Gastroesophageal sphincter (tissue), 3 donors: ENCODE measurements around the gene LRRC8B.

Experiments
- CTCF ChIP-seq, 4 experiments: fragments of 200-600 bp in 2 of 4; fragments of 450-650 bp in 2 of 4; sonication (generic) in 1 of 4; IDR thresholded peaks; one replicate each; pipeline ENCODE4 v1.5.1; 2017 to 2019; ENCODE audit warnings: antibody characterized with exemption in 4 of 4, mild to moderate bottlenecking in 2 of 4, moderate library complexity in 2 of 4
- EP300 ChIP-seq: sonication (generic); formaldehyde crosslinking; IDR thresholded peaks from one replicate; pipeline ENCODE4 v1.6.1; 2017; ENCODE audit warnings: antibody characterized with exemption, mild to moderate bottlenecking
- POLR2A ChIP-seq, 2 donors: fragments of 450-650 bp; IDR thresholded peaks; one replicate each; pipeline ENCODE4 v1.6.1; 2017; ENCODE audit warnings: antibody characterized with exemption in 2 of 2, mild to moderate bottlenecking in 2 of 2, moderate library complexity in 1 of 2
- POLR2AphosphoS5 ChIP-seq: sonication (generic); formaldehyde crosslinking; IDR thresholded peaks from one replicate; pipeline ENCODE4 v1.6.1; 2017; ENCODE audit warnings: antibody characterized with exemption

GRCh38 chr1:89518221-89518631 lies 6.4 kb upstream of the LRRC8B start:
- TF ChIP-seq CTCF (IDR thresholded peaks at IDR 0.05) (no peak), POLR2A (IDR thresholded peaks at IDR 0.05) (no peak), EP300 (no peak), POLR2AphosphoS5 (no peak)
